K562 (cell line): Measurements from ENCODE around the gene VIT. TPM values are rescaled to one million over a fixed set of nuclear protein-coding genes. Genes with fewer than 3 reads are reported as not detected.

Experiments
- ATAC-seq: fragments of 200-7000 bp; cut with Tn5 transposase; 3 replicates; pipeline ENCODE4 v1.9.1; 2020; ENCODE audit warnings: moderate library complexity
- Bru-seq: library from RNA; stranded (reverse); fragments of 400-500 nt; gene quantifications from one replicate; lab custom pipeline; 2021; lab: Mats Ljungman, UMichigan
- BruChase-seq, 2 experiments: library from RNA; stranded (reverse); fragments of 400-500 nt; gene quantifications; one replicate each; lab custom pipeline; 2021; lab: Mats Ljungman, UMichigan
- BruUV-seq: library from RNA; stranded (reverse); fragments of 400-500 nt; replicated peaks from 2 replicates; lab custom pipeline; 2021; lab: Mats Ljungman, UMichigan
- CTCF ChIA-PET: fragments of 300-600 bp; formaldehyde crosslinking; extraction: SDS; loops from one replicate; lab custom pipeline; 2021; ENCODE audit warnings: low intra/inter-chr PET ratio; lab: Yijun Ruan, JAX
- POLR2A ChIA-PET: fragments of 300-600, 350-650 bp; sonication (Branson Sonifier 250); formaldehyde crosslinking; extraction: SDS; loops from one replicate; lab custom pipeline; 2021; ENCODE audit warnings: antibody characterized with exemption, inconsistent platforms; lab: Yijun Ruan, JAX
- DNase-seq, 4 experiments: peaks; one replicate each; pipeline versions ENCODE4 v3.0.0 to v3.0.0-alpha.2; 2011 to 2018; ENCODE audit warnings: low spot score in 3 of 4, mixed read lengths in 3 of 4; ENCODE audit errors: extremely low read depth in 1 of 4
- FAIRE-seq: peaks from 2 replicates; lab custom pipeline; 2011; peaks lifted over from hg19 to GRCh38; lab: Jason Lieb, UNC
- H2AFZ ChIP-seq: 2 replicates; pipeline ENCODE4 v1.6.0; 2011; ENCODE audit warnings: low read depth, low read length, control low read depth, inconsistent platforms
- H3K27ac ChIP-seq: fragments of 200-600 bp; 3 replicates; pipeline ENCODE4 v1.8.0; 2011; ENCODE audit warnings: low read depth, mild to moderate bottlenecking, control low read depth, inconsistent platforms, low read length, moderate library complexity, mixed read lengths; ENCODE audit errors: extremely low read depth
- H3K27me3 ChIP-seq, 2 experiments: fragments of 300-600 bp in 1 of 2; 2 replicates in 1 of 2; 3 replicates in 1 of 2; pipeline versions ENCODE4 v1.6.0 to v1.8.0; 2011; ENCODE audit warnings: inconsistent platforms in 2 of 2, low read length in 2 of 2, mild to moderate bottlenecking in 1 of 2, mixed read lengths in 1 of 2, moderate library complexity in 1 of 2; ENCODE audit not compliant: control insufficient read depth in 2 of 2, insufficient read depth in 2 of 2
- H3K36me3 ChIP-seq: fragments of 300-600 bp; 3 replicates; pipeline ENCODE4 v1.8.0; 2011; ENCODE audit warnings: mild to moderate bottlenecking, low read length, inconsistent platforms; ENCODE audit not compliant: control insufficient read depth, insufficient read depth
- H3K4me1 ChIP-seq, 2 experiments: fragments of 200-600 bp in 1 of 2; replicated peaks in 1 of 2; 2 replicates in 1 of 2; 3 replicates in 1 of 2; pipeline versions ENCODE4 v1.5.1 to v1.8.0; 2011; ENCODE audit warnings: inconsistent platforms in 2 of 2, low read length in 2 of 2, mild to moderate bottlenecking in 1 of 2, mixed read lengths in 1 of 2, moderate library complexity in 1 of 2; ENCODE audit not compliant: control insufficient read depth in 2 of 2, insufficient read depth in 2 of 2
- H3K4me2 ChIP-seq: 2 replicates; pipeline ENCODE4 v1.6.1; 2011; ENCODE audit warnings: low read length, control low read depth, inconsistent platforms, mixed read lengths; ENCODE audit not compliant: insufficient read depth
- H3K4me3 ChIP-seq: fragments of 200-600 bp; sonication (generic), shearing (Covaris generic); 2 replicates; pipeline ENCODE4 v1.5.1; 2016; ENCODE audit warnings: control low read depth, inconsistent platforms
- H3K79me2 ChIP-seq: fragments of 200-600 bp; 3 replicates; pipeline ENCODE4 v1.8.0; 2011; ENCODE audit warnings: low read length, inconsistent platforms; ENCODE audit not compliant: control insufficient read depth, insufficient read depth
- H3K9ac ChIP-seq, 2 experiments: 2 replicates each; pipeline versions ENCODE4 v1.6.0 to v1.6.1; 2011; ENCODE audit warnings: low read depth in 2 of 2, low read length in 2 of 2, control low read depth in 1 of 2, inconsistent platforms in 1 of 2, mild to moderate bottlenecking in 1 of 2, mixed read lengths in 1 of 2; ENCODE audit not compliant: insufficient read depth in 1 of 2
- H3K9me1 ChIP-seq: one replicate; pipeline ENCODE4 v1.6.0; 2011; ENCODE audit warnings: inconsistent platforms, mild to moderate bottlenecking, low read length, moderate library complexity; ENCODE audit not compliant: control insufficient read depth, insufficient read depth
- H3K9me3 ChIP-seq: replicated peaks from 2 replicates; pipeline ENCODE4 v1.5.1; 2011; ENCODE audit warnings: low read depth, low read length, inconsistent platforms; ENCODE audit not compliant: control insufficient read depth, insufficient read depth
- H4K20me1 ChIP-seq: replicated peaks from 2 replicates; pipeline ENCODE4 v1.6.1; 2011; ENCODE audit warnings: low read length, inconsistent platforms, mixed read lengths; ENCODE audit not compliant: control insufficient read depth, insufficient read depth
- CBX5 ChIP-seq: IDR thresholded peaks from 2 replicates; pipeline ENCODE4 v1.6.1; 2014; ENCODE audit warnings: low read depth, borderline replicate concordance
- ETV6 ChIP-seq, 3 experiments: fragments of 150-350 bp in 1 of 3; sonication (generic) in 1 of 3; formaldehyde crosslinking in 1 of 3; IDR thresholded peaks; 2 replicates each; pipeline versions ENCODE4 v1.6.1 to v1.8.0; 2014 to 2022; ENCODE audit warnings: borderline replicate concordance in 2 of 3, low read depth in 2 of 3, antibody characterized with exemption in 1 of 3, low read length in 1 of 3, mild to moderate bottlenecking in 1 of 3, missing genetic modification reagents in 1 of 3
- FOSL1 ChIP-seq: fragments of 200-800 bp; sonication (Bioruptor generic); conservative IDR thresholded peaks from 2 replicates; pipeline ENCODE4 v1.6.1; 2016; ENCODE audit warnings: missing genetic modification characterization, missing compliant biosample characterization
- MIER1 ChIP-seq: fragments of 450-650 bp; IDR thresholded peaks from 2 replicates; pipeline ENCODE4 v1.6.1; 2016; ENCODE audit warnings: antibody characterized with exemption, mild to moderate bottlenecking, low read depth
- MTA3 ChIP-seq: fragments of 450-650 bp; formaldehyde crosslinking; IDR thresholded peaks from 2 replicates; pipeline ENCODE4 v1.6.1; 2017; ENCODE audit warnings: mild to moderate bottlenecking, borderline replicate concordance
- NFE2 ChIP-seq: IDR thresholded peaks from 2 replicates; pipeline ENCODE4 v1.6.1; 2014; ENCODE audit warnings: antibody characterized with exemption, low read depth
- TAF7 ChIP-seq: fragments of 450-650 bp; IDR thresholded peaks from 2 replicates; pipeline ENCODE4 v1.6.1; 2016; ENCODE audit warnings: missing genetic modification characterization, missing compliant biosample characterization
- ZNF24 ChIP-seq: fragments of 450-650 bp; IDR thresholded peaks from 2 replicates; pipeline ENCODE4 v1.6.1; 2016
- WGBS: fragments of 100-300 bp; shearing (Covaris generic); methylation state at CpG from one replicate; pipeline ENCODE4 v1.1.6; 2016; ENCODE audit warnings: low coverage, mixed read lengths; ENCODE audit not compliant: insufficient coverage; ENCODE audit errors: missing lambda C conversion rate; 5-methylcytosine and 5-hydroxymethylcytosine counted together
- in situ Hi-C: fragments of 300-500 bp; cut with MboI; formaldehyde crosslinking; loops from 4 replicates; pipeline ENCODE4 v1.15.0; 2018; ENCODE audit warnings: inconsistent platforms, mixed read lengths
- intact Hi-C: fragments of 100-400 bp; cut with micrococcal nuclease; formaldehyde crosslinking; loops from 2 replicates; pipeline ENCODE4 v1.14.2; 2022
- long read RNA-seq, 3 experiments: library from polyadenylated mRNA in 2 of 3; library from RNA in 1 of 3; unstranded in 2 of 3; stranded (forward) in 1 of 3; transcript quantifications; one replicate each; pipeline ENCODE4 v2.0.0, GENCODE V29; 2019 to 2022
- polyA minus RNA-seq, 3 experiments: library from RNA; depleted of rRNA, polyadenylated mRNA; stranded (reverse); fragments of >200 nt; gene quantifications; 2 replicates each; pipeline ENCODE4 v1.2.3, GENCODE V29; 2011
- polyA plus RNA-seq, 8 experiments: library from polyadenylated mRNA; depleted of rRNA in 4 of 8; stranded (reverse) in 5 of 8; unstranded in 3 of 8; fragments of >200 nt; fragmentation: Nextera tagmentation in 2 of 8; fragmentation: Illumina TruSeq in 1 of 8; extraction: Ambion mirVana in 2 of 8; extraction: Trizol in 1 of 8; gene quantifications; 2 replicates each; pipeline versions ENCODE4 v1.2.1 to v1.2.3, GENCODE V29; 2011 to 2014; ENCODE audit warnings: inconsistent platforms in 1 of 8, missing spikeins in 1 of 8
- total RNA-seq, 7 experiments: library from RNA; depleted of rRNA in 6 of 7; stranded (reverse); fragments of >200 nt in 6 of 7; fragmentation: Illumina TruSeq in 2 of 7; extraction: Trizol in 2 of 7; gene quantifications; 2 replicates each; pipeline versions ENCODE4 v1.2.1 to v1.2.3, GENCODE V29; 2011 to 2021; ENCODE audit warnings: low replicate concordance in 1 of 7
- TF ChIP-seq, protein P1 (sequence below): fragments of 250-450 bp; sonication (Bioruptor Pico); IDR thresholded peaks from 2 replicates; pipeline ENCODE4 v1.5.0; 2020; ENCODE audit warnings: mild to moderate bottlenecking
- TF ChIP-seq, protein P2 (sequence below): sonication (generic); formaldehyde crosslinking; IDR thresholded peaks from 2 replicates; pipeline ENCODE4 v1.8.0; 2023; ENCODE audit warnings: mild to moderate bottlenecking, missing genetic modification reagents

VIT gene, protein sequence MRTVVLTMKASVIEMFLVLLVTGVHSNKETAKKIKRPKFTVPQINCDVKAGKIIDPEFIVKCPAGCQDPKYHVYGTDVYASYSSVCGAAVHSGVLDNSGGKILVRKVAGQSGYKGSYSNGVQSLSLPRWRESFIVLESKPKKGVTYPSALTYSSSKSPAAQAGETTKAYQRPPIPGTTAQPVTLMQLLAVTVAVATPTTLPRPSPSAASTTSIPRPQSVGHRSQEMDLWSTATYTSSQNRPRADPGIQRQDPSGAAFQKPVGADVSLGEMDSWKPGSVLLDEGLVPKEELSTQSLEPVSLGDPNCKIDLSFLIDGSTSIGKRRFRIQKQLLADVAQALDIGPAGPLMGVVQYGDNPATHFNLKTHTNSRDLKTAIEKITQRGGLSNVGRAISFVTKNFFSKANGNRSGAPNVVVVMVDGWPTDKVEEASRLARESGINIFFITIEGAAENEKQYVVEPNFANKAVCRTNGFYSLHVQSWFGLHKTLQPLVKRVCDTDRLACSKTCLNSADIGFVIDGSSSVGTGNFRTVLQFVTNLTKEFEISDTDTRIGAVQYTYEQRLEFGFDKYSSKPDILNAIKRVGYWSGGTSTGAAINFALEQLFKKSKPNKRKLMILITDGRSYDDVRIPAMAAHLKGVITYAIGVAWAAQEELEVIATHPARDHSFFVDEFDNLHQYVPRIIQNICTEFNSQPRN
- total RNA-seq (2011; cell fraction: chromatin; rRNA removed; ENCODE audit: low replicate concordance), result not detected in 2 replicates
- total RNA-seq (2011; cell fraction: nucleolus; rRNA removed), result not detected in 2 replicates
- not detected in 2 replicates for total RNA-seq (2011; cell fraction: nucleoplasm; rRNA removed)
- total RNA-seq (2014; rRNA removed) (not detected in 2 replicates), total RNA-seq (2014; rRNA removed; fragmentation: Illumina TruSeq; extraction: Trizol) (not detected in 2 replicates), total RNA-seq (2015; rRNA removed; fragmentation: Illumina TruSeq; extraction: Trizol) (not detected in 2 replicates), total RNA-seq (2021) (not detected in 2 replicates), polyA plus RNA-seq (2011; rRNA removed) (not detected in 2 replicates), polyA plus RNA-seq (2014; fragmentation: Illumina TruSeq; extraction: Trizol) (not detected in 2 replicates), polyA plus RNA-seq (2014; fragmentation: Nextera tagmentation; extraction: Ambion mirVana) (not detected), polyA plus RNA-seq (2014; rRNA removed) (not detected in 2 replicates), polyA minus RNA-seq (2011; rRNA and poly(A)+ RNA removed) (not detected in 2 replicates), Bru-seq, nascent RNA (percentile 3 among the genes with signal in this experiment), BruChase-seq, experiment 1, labeled RNA remaining after a 2-hour chase (not detected), BruChase-seq, experiment 2, labeled RNA remaining after a 6-hour chase (percentile 2 among the genes with signal in this experiment)
- not detected in 2 replicates for polyA plus RNA-seq (2011; cell fraction: cytosol; rRNA removed)
- polyA plus RNA-seq (2011; cell fraction: nucleus; rRNA removed), result not detected in 2 replicates
- polyA plus RNA-seq (2012), result not detected in 2 replicates
- not detected in 2 replicates for polyA minus RNA-seq (2011; cell fraction: cytosol; rRNA and poly(A)+ RNA removed)
- not detected in 2 replicates for polyA minus RNA-seq (2011; cell fraction: nucleus; rRNA and poly(A)+ RNA removed)
- long read RNA-seq, experiment 1, result 0 reads
- long read RNA-seq, experiment 2, result 0 reads
- long read RNA-seq, experiment 3, result 0 reads

DNA sequence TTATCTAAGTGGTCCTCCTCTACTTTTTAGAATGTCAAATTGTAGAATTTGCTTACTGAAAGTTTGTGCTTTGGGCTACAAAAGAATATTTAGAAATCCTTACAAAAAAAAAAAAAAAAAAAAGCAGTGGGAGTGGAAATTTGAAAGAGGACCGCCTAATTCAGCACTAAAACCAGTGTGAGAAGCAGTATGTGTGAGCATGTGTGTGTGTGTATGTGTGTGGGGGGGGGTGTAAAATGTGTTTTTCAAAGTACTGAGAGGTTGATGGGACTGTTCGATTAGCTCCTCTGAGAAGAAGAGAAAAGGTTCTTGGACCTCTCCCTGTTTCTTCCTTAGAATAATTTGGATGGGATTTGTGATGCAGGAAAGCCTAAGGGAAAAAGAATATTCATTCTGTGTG, at the start of gene VIT:
TSS of gene VIT (plus strand) at position 175 of the 400 bp plus-strand sequence. CDS start 19,664 bp downstream, outside the sequence.
- H3K27me3 ChIP-seq, result no peaks in the 10 kb centered on the region; a peak in 1 of 5 replicates
- WGBS, result 0% methylated on average over 2 of the region's 2 CpGs
- H3K4me1 ChIP-seq, result peaks cover 0 to 4% of the 10 kb centered on the region in 2 experiments; a peak in 1 of 5 replicates
- no peaks in the 10 kb centered on the region for H3K9me1 ChIP-seq
- no peaks in the 10 kb centered on the region for H3K9me3 ChIP-seq
- in situ Hi-C loops (no loop called here), intact Hi-C loops (no loop called here)
- CTCF ChIA-PET, result no interaction called here
- H3K36me3 ChIP-seq, result no peaks in the 10 kb centered on the region
- no peaks in the 10 kb centered on the region for H4K20me1 ChIP-seq
- H3K79me2 ChIP-seq, result no peaks in the 10 kb centered on the region
- ATAC-seq, result no peak
- no peak within 1 kb of the TSS for H3K9ac ChIP-seq
- DNase-seq, result no peak
- H3K27ac ChIP-seq, result no peak within 1 kb of the TSS
- no peak within 1 kb of the TSS for H3K4me3 ChIP-seq
- BruUV-seq, result no TSS peak
- H3K4me2 ChIP-seq, result no peak within 1 kb of the TSS
- H2AFZ ChIP-seq, result no peak within 1 kb of the TSS
- FAIRE-seq, result no peak
- POLR2A ChIA-PET, result no interaction called here
- TF ChIP-seq MIER1 (no peak), MTA3 (no peak), TAF7 (tag) (no peak), FOSL1 (tag) (no peak), NFE2 (no peak), CBX5 (no peak), ETV6 (IDR thresholded peaks at IDR 0.05; ENCODE audit: borderline replicate concordance in 1 of 2, low read depth in 2 of 2, low read length in 1 of 2) (no peak), ETV6 (CRISPR knock-in tag; IDR thresholded peaks at IDR 0.05; ENCODE audit: borderline replicate concordance) (no peak), ZNF24 (no peak)
- TF ChIP-seq, protein P1, sequence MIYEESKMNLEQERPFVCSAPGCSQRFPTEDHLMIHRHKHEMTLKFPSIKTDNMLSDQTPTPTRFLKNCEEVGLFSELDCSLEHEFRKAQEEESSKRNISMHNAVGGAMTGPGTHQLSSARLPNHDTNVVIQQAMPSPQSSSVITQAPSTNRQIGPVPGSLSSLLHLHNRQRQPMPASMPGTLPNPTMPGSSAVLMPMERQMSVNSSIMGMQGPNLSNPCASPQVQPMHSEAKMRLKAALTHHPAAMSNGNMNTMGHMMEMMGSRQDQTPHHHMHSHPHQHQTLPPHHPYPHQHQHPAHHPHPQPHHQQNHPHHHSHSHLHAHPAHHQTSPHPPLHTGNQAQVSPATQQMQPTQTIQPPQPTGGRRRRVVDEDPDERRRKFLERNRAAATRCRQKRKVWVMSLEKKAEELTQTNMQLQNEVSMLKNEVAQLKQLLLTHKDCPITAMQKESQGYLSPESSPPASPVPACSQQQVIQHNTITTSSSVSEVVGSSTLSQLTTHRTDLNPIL (CRISPR knock-in tag), result no peak
- TF ChIP-seq, protein P2, sequence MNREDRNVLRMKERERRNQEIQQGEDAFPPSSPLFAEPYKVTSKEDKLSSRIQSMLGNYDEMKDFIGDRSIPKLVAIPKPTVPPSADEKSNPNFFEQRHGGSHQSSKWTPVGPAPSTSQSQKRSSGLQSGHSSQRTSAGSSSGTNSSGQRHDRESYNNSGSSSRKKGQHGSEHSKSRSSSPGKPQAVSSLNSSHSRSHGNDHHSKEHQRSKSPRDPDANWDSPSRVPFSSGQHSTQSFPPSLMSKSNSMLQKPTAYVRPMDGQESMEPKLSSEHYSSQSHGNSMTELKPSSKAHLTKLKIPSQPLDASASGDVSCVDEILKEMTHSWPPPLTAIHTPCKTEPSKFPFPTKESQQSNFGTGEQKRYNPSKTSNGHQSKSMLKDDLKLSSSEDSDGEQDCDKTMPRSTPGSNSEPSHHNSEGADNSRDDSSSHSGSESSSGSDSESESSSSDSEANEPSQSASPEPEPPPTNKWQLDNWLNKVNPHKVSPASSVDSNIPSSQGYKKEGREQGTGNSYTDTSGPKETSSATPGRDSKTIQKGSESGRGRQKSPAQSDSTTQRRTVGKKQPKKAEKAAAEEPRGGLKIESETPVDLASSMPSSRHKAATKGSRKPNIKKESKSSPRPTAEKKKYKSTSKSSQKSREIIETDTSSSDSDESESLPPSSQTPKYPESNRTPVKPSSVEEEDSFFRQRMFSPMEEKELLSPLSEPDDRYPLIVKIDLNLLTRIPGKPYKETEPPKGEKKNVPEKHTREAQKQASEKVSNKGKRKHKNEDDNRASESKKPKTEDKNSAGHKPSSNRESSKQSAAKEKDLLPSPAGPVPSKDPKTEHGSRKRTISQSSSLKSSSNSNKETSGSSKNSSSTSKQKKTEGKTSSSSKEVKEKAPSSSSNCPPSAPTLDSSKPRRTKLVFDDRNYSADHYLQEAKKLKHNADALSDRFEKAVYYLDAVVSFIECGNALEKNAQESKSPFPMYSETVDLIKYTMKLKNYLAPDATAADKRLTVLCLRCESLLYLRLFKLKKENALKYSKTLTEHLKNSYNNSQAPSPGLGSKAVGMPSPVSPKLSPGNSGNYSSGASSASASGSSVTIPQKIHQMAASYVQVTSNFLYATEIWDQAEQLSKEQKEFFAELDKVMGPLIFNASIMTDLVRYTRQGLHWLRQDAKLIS, result no peak
